Breast epithelium (tissue), 3 donors: ENCODE data around the gene CLSTN2.

ENCODE experiments used
- CTCF ChIP-seq, 3 donors: fragments of 450-650 bp; IDR thresholded peaks; one replicate each; pipeline ENCODE4 v1.5.1; 2016 to 2017; ENCODE audit warnings: antibody characterized with exemption in 3 of 3, mild to moderate bottlenecking in 3 of 3, moderate library complexity in 3 of 3
- POLR2A ChIP-seq: fragments of 450-650 bp; IDR thresholded peaks from one replicate; pipeline ENCODE4 v1.6.1; 2016; ENCODE audit warnings: antibody characterized with exemption, mild to moderate bottlenecking, moderate library complexity

GRCh38 chr3:140056047-140056446 lies 121.1 kb downstream of the CLSTN2 start:
- TF ChIP-seq CTCF (IDR thresholded peaks at IDR 0.05) (no peak), POLR2A (no peak)
